ENCODE results near the gene BATF.

The BATF gene

GRCh38 chr14:75535164-75535898 is 13.1 kb downstream of the BATF start:
- no peak for DNase-seq

- DNase-seq = no peak
Observed at GRCh38 chr14:75537071-75537470, 14.8 kb downstream of the BATF start.

DNA sequence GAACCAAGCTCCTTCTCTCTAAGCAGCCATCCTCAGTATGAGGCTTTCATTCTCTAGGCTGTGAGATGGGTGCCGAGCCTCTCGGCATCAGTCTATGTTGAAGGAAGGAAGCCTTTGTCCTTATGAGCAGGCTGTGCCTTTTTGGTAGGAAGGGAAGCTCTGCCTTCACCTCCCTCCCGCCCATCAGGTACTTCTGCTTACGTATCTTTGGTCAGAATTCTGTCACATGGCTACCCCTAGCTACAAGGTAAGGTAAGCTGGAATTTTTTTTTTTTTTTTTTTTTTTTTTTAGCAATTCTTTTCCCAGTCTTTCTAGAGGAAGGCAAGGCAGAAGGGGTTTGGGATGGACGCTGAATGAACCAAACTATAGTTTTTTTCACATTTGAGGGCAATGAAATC is 16.9 kb downstream of the BATF start:
- DNase-seq = no peak

GRCh38 chr14:75539561-75540478 is 17.6 kb downstream of the BATF start:
- no peak for DNase-seq

DNA sequence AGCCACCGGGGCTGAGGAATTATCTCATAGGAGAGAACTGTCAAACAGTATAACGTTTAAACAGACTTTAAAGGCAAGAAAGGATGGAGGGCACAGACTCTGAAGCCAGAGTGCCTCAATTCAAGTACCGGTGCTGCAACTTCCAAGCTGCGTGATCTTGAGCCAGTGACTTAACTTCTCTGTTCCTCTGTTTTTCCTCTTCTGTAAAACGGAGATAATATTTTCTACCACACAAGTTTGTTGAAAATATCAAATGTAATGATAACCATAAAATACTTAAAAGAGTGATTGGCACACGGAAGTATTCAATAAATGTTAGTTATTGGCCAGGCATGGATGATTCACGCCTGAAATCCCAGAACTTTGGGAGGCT is 18.2 kb downstream of the BATF start:
- no peak for DNase-seq

GRCh38 chr14:75542588-75543091 is 20.4 kb downstream of the BATF start:
- no peak for DNase-seq

- DNase-seq = no peak
Observed at GRCh38 chr14:75543253-75543652, 21.0 kb downstream of the BATF start.

DNA sequence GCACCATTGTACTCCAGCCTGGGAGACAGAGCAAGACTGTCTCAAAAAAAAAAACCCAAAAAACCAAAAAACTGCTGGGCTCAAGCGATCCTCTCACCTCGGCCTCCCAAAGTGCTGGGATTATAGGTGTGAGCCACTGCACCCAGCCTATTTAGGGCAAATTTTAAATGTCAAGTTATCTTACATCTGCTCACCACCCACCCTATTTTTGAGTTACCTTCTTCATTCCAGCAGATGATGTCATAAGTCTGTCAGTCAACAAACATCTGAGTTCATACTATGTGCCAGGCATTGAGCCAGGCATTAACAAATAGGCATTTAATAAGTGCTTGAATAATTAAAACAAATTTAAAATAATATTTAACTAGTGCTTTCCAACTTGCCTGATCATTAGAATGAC is 21.5 kb downstream of the BATF start:
- no peak for DNase-seq

DNA sequence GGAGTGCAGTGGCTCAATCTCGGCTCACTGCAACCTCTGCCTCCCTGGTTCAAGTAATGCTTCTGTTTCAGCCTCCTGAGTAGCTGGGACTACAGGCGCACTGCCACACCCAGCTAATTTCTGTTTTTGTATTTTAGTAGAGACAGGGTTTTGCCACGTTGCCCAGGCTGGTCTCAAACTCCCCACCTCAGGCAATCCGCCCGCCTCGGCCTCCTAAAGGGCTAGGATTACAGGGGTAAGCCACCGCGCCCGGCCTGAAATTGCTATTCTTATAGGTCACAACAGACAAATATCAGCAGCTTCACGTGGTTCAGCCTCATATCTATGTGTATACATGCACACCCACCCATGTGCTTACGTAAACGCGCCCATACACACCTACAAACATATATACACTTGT is 23.6 kb downstream of the BATF start:
- no peak for DNase-seq

GRCh38 chr14:75547552-75548250 is 25.4 kb downstream of the BATF start:
- no peak for DNase-seq

DNA sequence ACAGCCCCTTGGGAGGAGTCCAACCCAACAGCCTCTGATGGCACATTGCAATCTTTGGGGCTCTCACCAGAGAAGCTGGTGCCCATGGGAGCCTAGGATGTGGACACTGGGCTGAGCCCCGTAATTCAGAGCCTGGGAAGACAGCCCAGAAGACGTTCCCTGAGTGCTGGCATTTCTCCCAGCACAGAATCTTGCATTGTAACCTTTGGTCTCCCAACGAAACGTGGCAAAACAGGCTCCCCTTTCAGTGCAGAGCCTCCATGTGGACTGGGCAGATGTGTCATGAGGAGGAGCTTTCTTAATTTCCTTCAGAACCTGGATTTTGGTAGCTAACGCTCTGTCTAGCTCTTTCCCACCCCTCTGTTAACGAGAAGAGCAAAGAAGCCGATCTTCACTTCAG is 26.3 kb downstream of the BATF start:
- no peak for DNase-seq

DNA sequence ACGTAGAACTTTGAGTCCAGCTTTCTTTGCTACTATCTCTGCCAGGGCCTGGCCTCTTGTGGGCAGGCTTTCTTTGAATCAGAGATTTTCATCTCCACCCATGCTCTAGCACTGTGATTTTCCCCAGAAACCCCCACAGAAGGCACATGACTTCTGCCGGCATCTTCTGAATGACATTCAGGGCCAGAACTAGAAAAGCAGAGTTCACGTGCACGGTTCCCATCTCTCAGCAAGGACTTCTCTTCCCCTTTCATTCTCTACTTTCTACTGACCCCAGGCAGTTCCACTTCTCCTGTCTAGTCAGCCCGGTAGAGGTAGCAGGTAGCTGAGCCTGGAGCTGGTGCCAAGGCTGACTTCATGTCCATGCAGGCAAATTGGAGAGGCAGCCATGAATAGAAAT is 26.9 kb downstream of the BATF start:
- DNase-seq = no peak

GRCh38 chr14:75551021-75551420 is 28.8 kb downstream of the BATF start:
- DNase-seq = no peak

DNA sequence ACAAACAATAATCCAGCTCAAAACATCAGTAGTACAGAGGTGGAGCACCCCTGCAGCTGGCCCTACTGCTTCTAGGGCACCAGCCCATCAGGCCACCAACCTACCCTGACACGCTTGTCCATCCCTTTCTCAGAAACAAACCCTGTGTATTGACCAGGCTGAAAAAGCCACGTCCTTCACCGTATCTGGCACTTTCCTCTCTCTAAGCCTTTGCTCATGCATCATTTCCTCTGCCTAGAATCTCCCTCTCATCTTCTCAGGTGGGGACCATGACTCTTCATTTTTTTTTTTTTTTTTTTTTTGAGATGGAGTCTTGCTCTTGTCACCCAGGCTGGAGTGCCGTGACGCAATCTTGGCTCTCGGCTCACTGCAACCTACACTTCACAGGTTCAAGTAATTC is 30.9 kb downstream of the BATF start:
- DNase-seq = no peak

- DNase-seq = no peak
Observed at GRCh38 chr14:75553761-75554364, 31.6 kb downstream of the BATF start.

- no peak for DNase-seq
Observed at GRCh38 chr14:75554482-75554881, 32.2 kb downstream of the BATF start.

- DNase-seq = no peak
Observed at GRCh38 chr14:75558440-75558839, 36.2 kb downstream of the BATF start.

DNA sequence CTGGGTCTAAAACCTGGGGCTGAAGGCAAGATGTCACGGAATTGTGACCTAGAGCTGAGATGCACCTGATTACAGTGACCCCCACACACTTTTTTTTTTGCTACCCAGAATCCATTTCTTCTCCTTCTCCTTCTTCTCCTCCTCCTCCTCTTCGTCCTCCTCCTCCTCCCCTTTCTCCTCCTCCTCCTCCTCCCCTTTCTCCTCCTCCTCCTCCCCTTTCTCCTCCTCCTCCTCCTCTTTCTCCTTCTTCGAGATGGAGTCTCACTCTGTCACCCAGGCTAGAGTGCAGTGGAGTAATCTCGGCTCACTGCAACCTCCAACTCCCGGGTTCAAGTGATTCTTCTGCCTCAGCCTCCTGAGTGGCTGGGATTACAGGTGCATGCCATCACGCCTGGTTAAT is 36.8 kb downstream of the BATF start:
- no peak for DNase-seq

DNA sequence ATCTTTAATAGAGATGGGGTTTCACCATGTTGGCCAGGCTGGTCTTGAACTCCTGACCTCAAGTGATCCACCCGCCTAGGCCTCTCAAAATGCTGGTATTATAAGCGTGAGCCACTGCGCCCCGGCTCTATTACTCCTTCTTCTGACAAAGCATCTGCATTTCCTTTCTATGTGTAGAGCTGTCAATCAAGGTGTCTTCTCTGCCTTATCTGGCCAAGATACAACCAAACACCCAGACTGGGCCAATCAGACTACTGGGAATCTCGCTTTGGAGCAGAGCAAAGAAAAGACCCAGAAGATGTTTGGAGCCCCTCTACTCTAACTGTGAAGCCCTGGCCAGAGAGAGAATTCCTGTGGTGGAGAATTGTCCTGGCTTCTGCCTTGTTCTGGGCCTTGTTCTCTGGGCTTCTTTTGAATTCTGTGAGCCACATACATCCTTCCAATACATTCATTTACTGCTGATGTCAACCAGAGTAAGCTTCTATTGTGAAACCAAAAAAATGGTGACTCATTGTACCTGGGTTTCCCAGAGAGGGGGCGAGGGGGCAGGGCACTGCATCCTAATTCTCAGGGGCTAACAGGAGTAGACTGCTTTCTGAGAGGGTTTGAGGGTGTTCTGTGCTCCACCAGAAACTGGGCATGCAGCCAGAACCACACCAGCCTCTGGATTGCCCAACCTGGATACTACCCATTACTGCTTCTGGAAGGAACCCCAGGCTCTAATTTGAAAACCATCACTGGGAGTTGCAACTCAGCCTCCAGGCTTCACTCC is 37.4 kb downstream of the BATF start:
- no peak for DNase-seq

DNA sequence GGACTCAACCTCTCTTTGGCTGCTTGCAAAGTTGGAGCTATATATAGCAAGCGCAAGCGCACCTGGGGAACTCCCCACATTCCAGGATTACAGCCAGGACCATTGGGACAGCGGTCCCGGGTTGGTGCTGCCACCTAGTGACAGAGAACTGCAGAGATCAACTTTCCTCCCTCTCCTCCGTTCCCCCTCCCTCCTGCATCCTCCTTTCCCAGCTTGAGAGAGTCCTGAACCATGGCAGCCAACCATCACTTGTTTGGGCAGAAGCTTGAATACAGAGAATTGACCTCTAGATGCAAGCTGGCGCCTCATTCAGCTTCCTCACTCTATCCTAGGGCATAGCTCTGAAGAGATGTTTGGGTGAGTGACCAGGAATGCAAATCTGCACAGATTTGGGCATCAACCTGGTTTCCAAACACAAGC is 38.8 kb downstream of the BATF start:
- DNase-seq = peak; percentile 55 to 58

DNA sequence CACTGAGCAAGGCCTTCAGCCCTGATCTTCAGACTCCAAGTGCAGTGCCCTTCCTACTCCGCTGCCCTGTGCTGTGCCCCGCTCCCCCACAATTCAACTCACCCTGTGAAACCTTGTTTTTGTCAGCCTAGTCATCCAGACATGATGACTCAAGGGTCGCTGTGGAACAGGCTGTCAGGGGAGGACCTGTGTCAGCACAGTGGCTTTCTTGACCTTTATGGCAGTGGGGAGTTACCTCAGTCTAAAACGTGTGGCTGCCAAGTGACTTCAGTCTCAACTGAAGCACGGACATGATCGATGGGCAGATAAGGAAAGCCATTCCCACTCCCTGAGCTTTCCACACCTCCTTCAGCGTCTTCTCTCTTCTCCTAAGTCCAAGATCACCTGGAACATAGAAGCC is 39.8 kb downstream of the BATF start:
- DNase-seq = no peak

- DNase-seq = no peak
Observed at GRCh38 chr14:75562489-75562888, 40.2 kb downstream of the BATF start.
